ENCODE data around the gene PRPS1L1.

Gene PRPS1L1

DNA sequence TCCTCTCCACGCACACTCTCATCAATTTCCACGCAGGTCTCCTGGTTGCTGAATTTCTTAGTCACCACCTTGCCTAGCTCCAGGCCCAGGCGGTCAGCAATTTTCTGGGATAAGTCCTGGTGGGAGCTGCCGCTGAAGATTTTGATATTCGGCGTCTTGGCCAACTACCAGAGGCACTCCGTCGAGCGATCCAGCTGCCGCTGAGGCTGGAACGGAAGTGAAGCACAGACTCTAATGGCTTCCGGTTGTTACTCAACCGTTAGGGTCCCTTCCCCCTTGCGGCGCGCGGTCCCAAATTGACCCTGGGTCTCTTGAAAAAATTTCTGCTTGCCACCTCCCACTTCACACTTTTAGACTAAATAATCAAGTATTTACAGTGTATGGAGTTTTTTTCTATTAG is at the start of gene PRPS1L1:
Gene PRPS1L1, minus strand, starts transcription at position 219 of the 400 bp plus-strand sequence.
- no peak for DNase-seq

DNA sequence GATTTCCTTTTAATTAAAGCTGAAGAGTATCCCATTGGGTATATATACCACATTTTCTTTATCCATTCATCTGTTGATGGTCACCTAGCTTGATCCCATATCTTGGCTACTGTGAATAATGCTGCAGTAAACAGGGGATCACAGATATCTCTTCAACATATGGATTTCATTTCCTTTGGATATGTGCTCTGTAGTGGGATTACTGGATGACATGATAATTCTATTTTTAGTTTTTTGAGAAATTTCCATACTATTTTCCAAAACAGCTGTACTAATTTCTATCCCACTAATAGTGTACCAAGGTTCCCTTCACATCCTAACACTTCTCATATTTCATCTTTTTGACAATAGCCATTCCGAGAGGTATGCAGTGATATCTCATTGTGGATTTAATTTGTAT is 48.8 kb upstream of the PRPS1L1 start:
- DNase-seq: no peak

DNA sequence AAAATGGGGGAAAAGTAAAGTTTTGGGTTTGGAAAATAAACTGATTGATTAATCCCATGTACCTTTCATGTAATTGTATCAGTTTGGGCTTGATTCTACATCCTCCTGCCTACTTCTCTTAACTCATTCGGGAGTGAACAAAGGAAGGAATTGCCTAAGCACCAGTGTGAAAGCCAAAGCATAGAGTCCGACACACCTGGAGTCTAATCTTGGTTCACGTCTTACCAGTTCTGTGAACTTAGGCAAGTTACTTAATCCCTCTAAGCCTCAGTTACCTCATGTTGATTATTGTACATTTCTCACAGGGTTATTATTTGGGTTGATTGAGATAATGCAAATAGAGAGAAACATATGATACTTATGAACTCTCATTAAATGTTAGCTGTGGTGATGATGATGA is 41.1 kb upstream of the PRPS1L1 start:
- no peak for DNase-seq

DNA sequence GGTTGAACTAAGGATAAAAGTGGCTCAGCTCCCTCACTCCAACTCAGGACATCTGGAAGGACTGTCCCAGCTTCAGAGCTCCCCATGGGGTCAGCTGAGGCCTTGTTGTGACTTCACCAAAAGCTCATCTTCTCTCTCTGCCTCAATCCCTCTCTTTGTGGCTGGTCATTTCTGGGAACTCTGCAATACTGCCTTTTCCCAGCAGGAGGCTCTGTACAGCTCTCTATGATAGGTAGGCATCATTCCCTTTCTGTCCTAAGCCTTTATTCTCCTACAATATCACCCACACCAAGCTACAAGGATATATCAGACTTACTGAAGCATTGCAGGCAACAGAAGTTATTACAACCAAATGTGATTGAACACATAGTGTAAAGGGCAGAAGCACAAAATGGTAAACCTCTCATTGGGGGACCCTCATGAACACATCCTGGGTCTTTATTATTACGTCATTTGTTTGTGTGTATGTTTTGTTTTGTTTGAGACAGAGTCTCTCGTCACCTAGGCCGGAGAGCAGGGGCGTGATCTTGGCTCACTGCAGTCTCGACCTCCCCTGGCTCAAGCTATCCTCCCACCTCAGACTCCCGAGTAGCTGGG is 36.7 kb upstream of the PRPS1L1 start:
- no peak for DNase-seq

DNA sequence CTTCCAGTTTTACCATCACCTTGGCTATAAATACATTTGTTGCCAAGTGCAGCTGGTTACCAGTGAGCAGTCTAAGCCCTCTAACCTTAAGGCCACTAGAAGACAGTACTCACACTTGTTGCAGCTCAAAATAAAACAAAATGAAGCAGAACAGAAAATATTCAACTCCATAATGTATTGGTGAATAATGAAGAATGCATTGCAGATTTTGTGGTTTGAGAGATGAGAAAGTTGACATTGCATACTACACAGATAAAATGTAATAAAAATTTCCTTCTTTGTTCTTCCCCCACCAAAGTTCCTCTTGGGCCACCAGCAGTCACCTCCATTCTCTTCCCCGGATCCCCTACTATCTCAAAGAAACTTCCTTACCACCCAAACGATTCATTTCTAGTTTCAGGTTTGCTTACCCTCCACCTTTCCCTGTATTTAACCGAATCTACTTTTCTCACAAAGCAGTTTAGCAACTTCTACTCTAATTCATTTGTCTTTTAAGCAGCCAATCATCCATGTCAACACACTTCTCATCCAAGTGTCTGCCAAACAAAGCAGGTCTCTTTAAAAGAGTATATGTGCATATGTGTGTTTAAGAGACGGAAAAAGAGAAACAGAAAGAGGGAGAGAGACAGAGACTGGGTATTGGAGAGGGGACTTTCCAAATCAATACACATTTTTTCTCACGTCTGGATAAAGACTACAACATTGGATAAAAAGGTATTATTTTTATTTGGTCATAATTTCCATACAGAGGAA is 35.7 kb upstream of the PRPS1L1 start:
- no peak for DNase-seq

DNA sequence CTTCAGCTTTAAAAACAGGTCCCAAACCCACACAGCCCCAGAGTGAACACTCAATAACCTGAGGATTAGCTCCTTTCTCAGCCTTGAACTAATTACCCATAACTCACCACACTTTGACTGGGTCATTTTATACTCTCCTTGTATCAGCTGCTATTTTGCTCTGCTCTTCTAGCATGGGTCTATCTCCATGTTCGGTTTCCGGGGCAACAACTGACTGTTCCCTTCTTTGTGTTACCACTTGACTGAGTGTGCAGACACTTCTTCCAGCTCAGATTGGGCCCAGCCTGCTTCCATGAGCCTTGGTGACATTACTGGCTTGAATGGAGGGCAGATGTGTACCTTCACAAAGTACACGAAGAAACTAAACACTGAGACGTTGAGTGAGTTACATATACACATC is 31.5 kb upstream of the PRPS1L1 start:
- DNase-seq: no peak

DNA sequence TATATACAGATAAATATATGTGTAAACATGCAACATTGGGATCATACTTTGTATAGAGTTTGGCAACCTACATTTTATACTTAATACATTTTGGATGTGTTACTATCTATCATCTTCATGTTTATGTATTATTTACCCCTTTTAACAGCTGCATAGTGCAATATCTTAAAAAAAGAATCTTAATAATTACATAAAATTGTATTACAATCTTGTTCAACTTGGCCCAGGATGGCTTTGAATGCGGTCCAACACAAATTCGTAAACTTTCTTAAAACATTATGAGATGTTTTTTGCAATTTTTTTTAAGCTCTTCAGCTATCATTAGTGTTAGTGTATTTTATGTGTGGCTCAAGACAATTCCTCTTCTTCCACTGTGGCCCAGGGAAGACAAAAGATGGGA is 26.3 kb upstream of the PRPS1L1 start:
- DNase-seq: no peak

DNA sequence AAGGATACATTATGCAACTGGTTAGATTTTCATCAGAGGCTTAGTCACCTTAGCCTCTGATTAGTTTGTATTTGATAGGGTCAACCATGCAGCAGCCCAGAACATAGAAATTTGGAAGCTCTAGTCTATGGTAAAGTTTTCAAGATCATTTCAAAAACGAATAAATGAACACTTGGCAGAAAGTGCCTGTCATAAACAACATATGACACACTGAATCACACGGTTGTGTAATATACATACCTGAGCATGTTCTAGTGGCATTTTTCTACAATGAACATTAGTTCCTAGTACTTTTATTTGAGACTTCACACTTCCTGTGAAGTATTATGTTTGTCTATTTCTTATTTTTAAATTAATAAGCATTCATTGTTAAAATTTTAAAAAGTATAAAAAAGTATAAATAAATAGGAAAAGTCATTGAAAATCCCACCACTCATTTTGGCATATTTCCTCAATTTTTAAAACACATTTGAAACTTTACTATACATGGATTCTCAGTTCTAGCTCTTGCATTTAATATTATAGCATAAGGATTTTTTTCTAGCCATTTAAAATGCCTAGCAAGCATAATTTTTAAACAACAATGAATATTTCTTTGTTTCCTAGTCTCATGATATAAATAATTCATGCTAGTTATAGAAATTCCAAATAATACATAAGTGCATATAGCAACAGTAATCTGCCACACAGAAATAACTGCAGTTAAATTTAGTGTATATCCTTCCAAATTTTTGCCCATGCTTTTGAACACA is 25.7 kb upstream of the PRPS1L1 start:
- no peak for DNase-seq

DNA sequence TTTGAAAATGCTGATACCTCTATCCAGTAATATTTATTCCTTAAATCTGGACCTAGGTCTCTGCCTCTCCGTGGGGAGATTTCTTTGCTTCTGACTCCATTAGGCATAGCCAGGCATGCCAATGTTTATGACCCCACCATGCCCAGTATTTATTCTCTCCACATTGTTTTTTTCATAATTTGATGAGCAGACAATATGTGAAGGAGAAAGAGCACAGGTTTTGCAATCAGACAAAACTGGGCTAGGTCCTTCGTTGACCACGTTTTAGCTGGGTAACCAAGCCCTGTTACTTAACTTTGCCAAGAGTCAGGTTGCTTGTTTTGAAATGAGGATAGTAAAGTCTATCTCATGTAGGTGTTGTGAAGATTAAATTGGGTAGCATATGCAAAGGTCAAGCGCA is 21.6 kb upstream of the PRPS1L1 start:
- no peak for DNase-seq

DNA sequence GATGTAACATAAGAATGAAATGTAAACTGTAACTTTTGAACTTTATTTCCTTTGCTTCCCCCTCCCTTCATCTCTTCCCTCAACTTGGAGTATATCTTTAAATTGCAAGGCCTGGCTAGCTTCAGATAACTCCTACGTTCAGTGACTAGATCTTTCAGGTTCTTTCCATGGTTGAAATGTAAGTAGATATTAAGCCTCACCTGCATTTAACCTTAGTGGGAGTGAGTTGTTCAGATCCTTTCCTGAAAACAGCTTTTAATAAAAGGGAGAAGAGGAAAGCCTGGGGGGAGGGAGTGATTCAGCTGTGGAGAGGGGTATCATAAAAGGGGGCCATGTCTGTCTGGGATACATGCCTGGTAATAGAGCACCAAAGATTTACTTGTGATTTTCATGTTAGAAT is 19.0 kb upstream of the PRPS1L1 start:
- no peak for DNase-seq

DNA sequence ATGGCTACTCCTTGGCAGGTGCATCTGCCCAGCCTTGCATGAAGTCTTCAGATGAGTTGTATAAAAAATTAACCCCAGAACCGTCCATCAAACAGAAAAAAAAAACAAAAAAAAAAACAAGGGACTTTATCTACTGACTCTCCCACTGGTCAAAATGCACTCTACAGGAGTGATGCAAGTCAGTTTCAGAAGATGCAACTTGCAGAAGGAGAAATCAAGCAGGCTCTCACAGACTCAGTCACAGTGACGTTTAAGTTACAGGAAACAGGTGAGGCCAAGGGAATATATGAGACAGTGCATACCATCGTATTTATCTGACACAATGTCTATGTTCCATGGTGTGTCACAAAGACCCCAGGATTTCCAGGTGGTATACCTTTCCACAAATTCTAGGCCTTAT is 17.5 kb upstream of the PRPS1L1 start:
- DNase-seq: no peak

DNA sequence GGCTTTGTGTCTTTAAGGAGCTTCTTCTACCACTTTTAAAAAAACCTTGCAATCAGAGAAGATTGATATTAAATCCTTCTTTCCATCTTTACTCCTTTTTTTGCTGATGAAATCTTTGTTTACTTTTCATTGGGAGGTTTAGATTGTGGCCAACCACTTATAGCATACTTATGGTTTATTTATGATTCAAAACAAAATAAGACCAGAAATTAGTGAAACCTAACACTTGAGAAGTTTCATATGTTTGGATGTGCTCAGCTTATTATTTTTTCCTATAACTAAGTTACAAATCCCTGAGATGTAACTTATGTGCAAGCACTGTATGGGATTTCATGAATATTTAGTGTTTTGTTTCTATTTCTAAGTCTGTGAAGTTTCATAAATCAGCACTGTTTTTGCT is 13.5 kb upstream of the PRPS1L1 start:
- no peak for DNase-seq

DNA sequence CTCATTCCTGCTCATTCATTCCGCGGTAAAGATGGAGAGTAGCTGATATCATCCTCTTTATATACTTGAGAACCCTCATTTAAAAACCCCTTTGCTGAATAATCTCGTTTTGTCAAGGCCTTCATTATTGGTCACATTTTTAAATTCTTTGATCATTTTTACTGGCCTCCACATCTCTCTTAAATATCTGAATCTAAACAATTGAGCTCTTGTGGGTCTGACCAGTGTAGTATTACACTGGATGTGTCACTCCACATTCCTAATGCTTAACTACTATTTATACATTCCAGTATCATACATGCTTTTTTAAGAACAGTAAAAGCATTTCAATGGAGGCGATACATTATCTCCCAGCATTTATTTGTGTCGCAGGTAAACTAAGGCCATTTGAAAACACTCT is 12.6 kb upstream of the PRPS1L1 start:
- DNase-seq: no peak

DNA sequence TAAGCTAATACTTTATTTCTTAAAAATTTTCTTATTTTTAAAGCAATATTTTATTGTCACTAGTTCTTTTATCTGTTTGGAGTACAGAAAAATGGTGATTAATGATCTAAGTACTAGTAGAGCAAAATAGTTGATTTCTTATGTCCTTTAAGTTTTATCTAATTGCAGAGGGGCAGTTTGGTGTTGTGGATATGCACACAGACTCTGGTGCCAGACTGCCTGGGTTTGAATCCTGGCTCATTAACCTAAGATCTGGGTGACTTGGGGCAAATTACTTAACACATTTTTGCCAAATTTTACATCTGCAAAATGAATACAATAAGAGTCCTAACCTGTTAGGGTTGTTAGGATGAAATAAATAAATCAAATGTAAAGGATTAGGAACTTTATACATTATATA is 10.7 kb upstream of the PRPS1L1 start:
- no peak for DNase-seq

DNA sequence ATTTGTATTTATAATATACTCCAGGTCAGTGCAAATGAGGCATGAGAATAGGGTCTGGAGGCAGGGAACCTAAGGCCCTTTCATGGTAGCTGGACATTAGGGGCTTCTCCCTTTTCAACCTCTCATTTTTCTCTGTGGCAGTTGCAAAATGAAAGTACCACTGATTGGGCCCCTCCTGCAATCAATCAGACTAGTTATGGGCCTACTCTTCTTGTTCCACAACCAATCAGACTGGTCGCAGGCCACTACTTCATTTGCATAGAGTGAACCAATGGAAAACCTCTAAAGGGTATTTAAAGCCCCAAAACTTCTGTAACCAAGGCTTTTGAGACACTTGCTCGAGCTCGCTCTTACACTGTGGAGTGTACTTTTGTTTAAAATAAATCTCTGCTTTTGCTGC is 10.0 kb upstream of the PRPS1L1 start:
- DNase-seq: no peak

DNA sequence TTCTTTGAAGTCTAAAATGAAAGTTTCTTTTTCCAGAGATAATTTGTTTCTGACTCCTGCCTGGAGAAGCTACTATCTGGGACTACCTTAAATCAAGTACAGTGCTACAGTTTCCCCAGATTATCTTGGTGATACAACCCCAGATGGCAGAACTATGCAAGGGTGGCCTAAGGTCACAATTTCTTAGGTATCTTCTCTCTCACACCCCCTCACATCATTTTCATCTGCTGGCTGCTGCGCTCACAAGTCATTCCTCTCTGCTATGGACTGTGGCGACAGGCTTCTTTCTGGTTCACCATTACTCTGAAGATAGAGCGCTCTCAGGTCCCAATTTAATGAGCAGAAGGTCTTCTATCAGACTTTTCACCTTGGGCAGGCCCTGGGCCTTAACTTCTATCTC is 9.1 kb upstream of the PRPS1L1 start:
- no peak for DNase-seq

DNA sequence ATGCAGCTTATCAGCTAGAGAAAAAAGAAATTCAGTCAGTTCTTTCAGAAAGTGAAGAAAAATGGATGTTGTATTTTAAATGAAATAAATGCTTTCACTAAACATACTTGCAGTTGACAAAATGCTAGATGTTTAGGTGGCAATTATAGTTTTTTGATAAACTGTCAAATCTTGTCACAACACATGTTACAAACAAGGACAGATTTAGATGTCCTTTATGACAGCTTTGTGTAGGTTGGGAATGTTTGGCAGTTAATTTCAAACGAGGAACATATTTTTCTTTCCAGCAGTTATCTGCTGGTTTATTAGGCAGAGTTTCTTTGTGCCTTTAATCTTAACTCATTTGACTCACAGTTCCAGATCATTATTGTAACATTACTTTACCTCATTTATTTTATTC is 3.1 kb upstream of the PRPS1L1 start:
- no peak for DNase-seq

DNA sequence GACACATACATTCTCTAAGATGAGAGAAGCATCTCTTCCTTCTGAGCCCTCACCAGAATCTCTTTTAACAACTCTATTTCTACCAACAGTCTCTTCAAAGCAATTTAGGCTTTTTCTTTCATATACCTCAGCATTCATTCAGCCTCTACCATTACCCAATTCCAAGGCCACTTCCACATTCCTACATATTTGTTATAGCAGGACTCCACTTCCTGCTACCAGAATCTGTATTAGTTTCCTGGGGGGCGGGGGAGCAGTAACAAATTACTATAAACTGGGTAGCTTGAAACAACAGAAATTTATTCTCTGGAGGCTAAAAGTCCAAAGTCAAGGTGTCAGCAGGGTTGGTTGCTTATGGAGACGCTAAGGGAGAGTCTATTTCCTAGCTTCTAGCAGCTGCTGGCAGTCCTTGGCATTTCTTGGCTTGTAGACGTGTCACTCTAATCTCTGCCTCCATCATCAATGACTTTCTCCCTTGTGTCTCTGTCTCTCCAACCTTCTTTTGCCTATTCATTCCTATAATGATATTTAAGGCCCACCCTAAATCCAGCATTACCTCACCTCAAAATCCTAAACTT is 7.4 kb downstream of the PRPS1L1 start:
- DNase-seq: no peak

DNA sequence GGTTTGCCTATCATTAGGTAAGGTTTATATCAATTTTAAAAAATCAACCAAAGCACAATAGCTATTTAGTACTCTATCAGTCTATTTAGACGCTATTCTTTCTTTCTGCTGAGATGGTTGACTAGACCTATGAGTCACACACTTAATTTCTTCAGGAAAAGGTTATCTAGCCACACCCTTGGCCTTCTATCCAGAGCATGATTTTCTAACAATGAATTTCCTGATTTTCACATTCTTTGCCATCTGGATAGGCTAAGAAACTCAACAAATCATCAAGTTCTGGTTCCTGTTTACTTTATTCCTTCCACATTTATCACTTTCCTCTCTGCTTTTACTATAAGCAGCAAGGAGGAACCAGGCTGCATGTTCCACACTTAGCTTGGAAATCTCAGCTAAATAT is 8.1 kb downstream of the PRPS1L1 start:
- DNase-seq: no peak

DNA sequence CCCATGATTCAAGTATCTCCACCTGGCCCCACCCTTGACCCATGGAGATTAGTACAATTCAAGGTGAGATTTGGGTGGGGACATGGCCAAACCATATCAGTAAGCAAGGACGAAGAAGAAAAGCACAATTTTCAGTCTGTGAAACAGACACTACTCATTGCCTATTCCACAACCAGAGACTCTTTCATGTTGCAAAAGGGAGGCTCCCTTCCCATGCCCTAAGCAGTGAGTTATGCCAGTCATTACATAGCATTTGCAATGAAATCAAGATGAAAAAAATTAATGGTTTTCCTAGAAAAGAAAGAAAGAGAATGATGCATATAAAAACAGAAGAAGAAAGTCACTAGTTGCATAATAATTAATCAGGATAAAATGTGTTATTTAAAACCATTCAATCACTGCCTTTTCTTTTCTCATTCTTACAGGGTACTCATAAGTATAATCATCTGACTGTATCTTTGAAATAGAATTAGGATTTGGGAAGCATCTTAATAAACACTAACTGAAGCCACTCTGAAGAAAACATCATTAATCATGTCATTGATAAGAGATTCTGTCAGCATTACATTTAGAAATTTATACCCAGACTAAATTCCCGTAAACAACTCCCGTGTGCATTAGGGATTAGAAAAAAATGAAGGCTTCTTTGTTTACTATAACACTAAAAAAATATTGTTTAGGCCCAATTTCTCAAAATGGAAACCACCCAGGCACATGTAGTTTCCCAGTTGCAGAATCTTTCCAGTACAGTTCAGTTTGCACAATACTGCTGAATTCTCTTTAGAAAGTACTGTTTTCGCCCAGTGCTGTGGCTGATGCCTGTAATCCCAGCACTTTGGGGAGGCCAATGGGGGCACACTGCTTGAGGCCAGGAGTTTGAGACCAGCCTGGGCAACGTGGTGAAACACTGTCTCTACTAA is 9.1 kb downstream of the PRPS1L1 start:
- no peak for DNase-seq

DNA sequence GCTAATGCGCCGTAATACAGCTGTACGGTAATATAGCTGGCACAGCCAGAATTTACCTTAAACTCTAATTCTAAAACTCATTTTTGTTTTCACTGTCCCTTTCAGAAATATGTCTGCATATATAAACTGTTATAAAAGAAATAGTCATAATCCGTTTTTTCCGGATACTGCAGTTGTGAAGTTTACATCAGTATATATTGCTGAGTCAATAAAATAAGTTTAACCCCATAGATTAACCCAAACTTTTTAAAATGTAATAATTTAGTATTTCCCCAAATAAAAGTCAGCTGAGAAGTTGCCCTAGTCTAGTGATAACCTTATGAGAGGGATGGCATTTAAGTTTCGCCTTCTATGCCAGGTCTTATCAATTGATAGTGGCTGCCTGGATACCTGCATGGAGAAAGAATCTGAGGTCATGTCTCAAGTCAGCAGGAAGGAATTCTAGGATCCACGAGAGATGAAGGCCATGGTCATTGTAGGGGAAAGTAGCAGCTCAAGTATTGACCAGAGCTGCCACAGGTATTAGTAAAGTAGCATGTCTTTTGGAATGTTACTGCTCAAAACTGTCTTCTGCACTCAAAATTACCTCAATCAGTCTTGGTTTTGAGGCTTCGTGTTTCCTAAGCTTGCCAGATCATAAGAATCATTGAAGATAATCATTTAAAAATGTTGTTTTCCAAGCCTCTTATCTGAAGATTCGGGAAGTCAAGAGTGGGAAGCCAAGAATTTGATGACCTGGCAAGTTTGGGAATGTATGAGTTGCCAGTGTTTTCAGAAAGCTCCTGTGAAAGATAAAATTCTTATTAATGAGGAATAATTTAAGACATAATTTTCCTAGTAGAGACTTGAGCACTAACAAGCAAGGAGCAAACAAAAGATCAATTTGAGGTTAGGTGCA is 10.8 kb downstream of the PRPS1L1 start:
- DNase-seq: no peak

DNA sequence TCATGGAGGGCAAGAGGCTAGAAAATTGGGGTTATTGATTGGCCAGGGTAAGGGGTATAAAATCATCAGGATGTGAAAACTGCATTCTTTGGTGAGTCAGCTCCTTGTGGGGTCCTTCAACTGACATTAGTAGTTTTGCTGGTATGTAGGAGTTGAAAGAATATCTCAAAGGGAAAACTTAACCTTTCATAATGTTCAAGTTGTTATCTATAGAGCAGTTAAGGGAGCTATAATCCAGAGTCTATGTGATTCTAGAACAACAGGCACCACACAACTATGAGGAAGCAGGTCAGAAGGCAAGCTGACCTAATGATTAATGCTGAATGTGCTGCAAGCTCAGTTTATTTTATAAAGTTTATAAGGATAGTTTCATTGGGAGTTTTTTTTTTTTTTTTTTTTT is 13.7 kb downstream of the PRPS1L1 start:
- DNase-seq: no peak

All from CD4-positive, alpha-beta T cell treated with Interleukin-17A for 4 hours (primary cell).